ENCODE measurements around the gene ING4.

GRCh38 chr12:6603095-6603567, 59.8 kb downstream of the ING4 start:
- TF ChIP-seq CTCF (IDR thresholded peaks at IDR 0.05) (no peak), POLR2AphosphoS5 (IDR thresholded peaks at IDR 0.05) (no peak)
